Activated CD8-positive, alpha-beta T cell treated with anti-CD3 and anti-CD28 coated beads for 36 hours (primary cell): ENCODE measurements around the gene MEGF10. TPM values are rescaled to one million over a fixed set of nuclear protein-coding genes. Genes with fewer than 3 reads are reported as not detected.

Source experiments
- ATAC-seq: fragments of 200-7000 bp; cut with Tn5 transposase; one replicate; pipeline ENCODE4 v1.10.0; 2021; ENCODE audit warnings: mild to moderate bottlenecking, moderate library complexity
- CTCF ChIA-PET: fragments of 350-600 bp; sonication (Branson Sonifier 250); formaldehyde crosslinking; loops from one replicate; lab custom pipeline; 2021; ENCODE audit warnings: antibody characterized with exemption; lab: Charles Lee
- POLR2A ChIA-PET: fragments of 350-600 bp; sonication (Branson Sonifier 250); formaldehyde crosslinking; loops from one replicate; lab custom pipeline; 2021; ENCODE audit warnings: antibody characterized with exemption; lab: Charles Lee
- DNase-seq: peaks from one replicate; pipeline ENCODE4 v3.0.0-alpha.2; 2020
- H3K27ac Mint-ChIP-seq: one replicate; pipeline ENCODE4 v1.8.0; 2021; ENCODE audit warnings: mild to moderate bottlenecking, mixed read lengths
- H3K27me3 Mint-ChIP-seq: one replicate; pipeline ENCODE4 v1.8.0; 2021; ENCODE audit warnings: mixed read lengths
- H3K36me3 Mint-ChIP-seq: one replicate; pipeline ENCODE4 v1.8.0; 2021; ENCODE audit warnings: low read depth, mixed read lengths
- H3K4me1 Mint-ChIP-seq: one replicate; pipeline ENCODE4 v1.8.0; 2021; ENCODE audit warnings: low read depth, mixed read lengths
- H3K4me3 Mint-ChIP-seq: one replicate; pipeline ENCODE4 v1.8.0; 2021; ENCODE audit warnings: mild to moderate bottlenecking, moderate library complexity, mixed read lengths
- H3K9me3 Mint-ChIP-seq: one replicate; pipeline ENCODE4 v1.8.0; 2021; ENCODE audit warnings: mixed read lengths
- CTCF ChIP-seq: fragments of 200-600 bp; IDR thresholded peaks from one replicate; pipeline ENCODE4 v1.8.0; 2022; ENCODE audit warnings: antibody characterized with exemption, mild to moderate bottlenecking
- intact Hi-C: fragments of 100-400 bp; cut with micrococcal nuclease; formaldehyde crosslinking; loops from one replicate; pipeline ENCODE4 v1.10.0; 2022
- total RNA-seq, 2 experiments: library from RNA; stranded (reverse); gene quantifications; one replicate each; pipeline ENCODE4 v1.2.3, GENCODE V29; 2021

Gene MEGF10
- total RNA-seq, result not detected

GRCh38 chr5:127290019-127290945 is at the start of gene MEGF10:
Gene MEGF10 (plus strand): TSS chr5:127290796. CDS start chr5:127331309, 40,513 bp downstream.
- ATAC-seq (peak; percentile 39), DNase-seq (peak; percentile 44)
- ChIA-PET POLR2A (no interaction called here), CTCF (interaction anchor here (0.9 to 2.2 kb wide), 4 partner anchors 23 to 202 kb away, joined by 3 to 9 read pairs (median 4); no protein-coding TSS in a partner anchor)
- Mint-ChIP-seq H3K36me3 (no peaks in the 10 kb centered on the region), H3K27ac (no peak within 1 kb of the TSS), H3K4me1 (peaks cover 11% of the 10 kb centered on the region), H3K27me3 (peaks cover 62% of the 10 kb centered on the region), H3K4me3 (peak within 1 kb of the TSS; percentile 32), H3K9me3 (peaks cover 5% of the 10 kb centered on the region)
- TF ChIP-seq CTCF, result peak; percentile 56
- intact Hi-C loops, result loop anchor here (2.0 to 5.0 kb wide), 2 partner anchors 152 to 203 kb away; no protein-coding TSS in a partner anchor

GRCh38 chr5:127243011-127243410 is 47.6 kb upstream of the MEGF10 start:
- Mint-ChIP-seq H3K4me1 (no peaks in the 10 kb centered on the region), H3K27me3 (no peaks in the 10 kb centered on the region), H3K27ac (no peak overlapping the region), H3K36me3 (peaks cover 2% of the 10 kb centered on the region), H3K9me3 (peaks cover 4% of the 10 kb centered on the region), H3K4me3 (no peak overlapping the region)
- no peak for TF ChIP-seq CTCF
- intact Hi-C loops, result no loop called here
- ATAC-seq (no peak), DNase-seq (no peak)
- CTCF ChIA-PET, result no interaction called here
- POLR2A ChIA-PET, result interaction anchor here (0.7 kb wide), 1 partner anchor 52 kb away, joined by 3 read pairs; no protein-coding TSS in a partner anchor

- Mint-ChIP-seq H3K4me3 (no peak overlapping the region), H3K9me3 (peaks cover 13% of the 10 kb centered on the region), H3K4me1 (no peaks in the 10 kb centered on the region), H3K27ac (no peak overlapping the region), H3K27me3 (peaks cover 2% of the 10 kb centered on the region), H3K36me3 (peaks cover 2% of the 10 kb centered on the region)
- ATAC-seq (no peak), DNase-seq (no peak)
- intact Hi-C loops, result no loop called here
- TF ChIP-seq CTCF, result no peak
- ChIA-PET POLR2A (no interaction called here), CTCF (no interaction called here)
Observed at GRCh38 chr5:127254729-127255284, 35.8 kb upstream of the MEGF10 start.

- Mint-ChIP-seq H3K36me3 (peaks cover 2% of the 10 kb centered on the region), H3K9me3 (peaks cover 13% of the 10 kb centered on the region), H3K4me3 (no peak overlapping the region), H3K27me3 (peaks cover 6% of the 10 kb centered on the region), H3K27ac (no peak overlapping the region), H3K4me1 (no peaks in the 10 kb centered on the region)
- intact Hi-C loops, result no loop called here
- no peak for TF ChIP-seq CTCF
- ChIA-PET CTCF (interaction anchor here (1.2 kb wide), 1 partner anchor 236 kb away, joined by 3 read pairs; no protein-coding TSS in a partner anchor), POLR2A (no interaction called here)
- ATAC-seq (no peak), DNase-seq (no peak)
Observed at GRCh38 chr5:127256886-127257597, 33.6 kb upstream of the MEGF10 start.
